ENCODE results near the gene TUBB4A.

TUBB4A gene

DNA sequence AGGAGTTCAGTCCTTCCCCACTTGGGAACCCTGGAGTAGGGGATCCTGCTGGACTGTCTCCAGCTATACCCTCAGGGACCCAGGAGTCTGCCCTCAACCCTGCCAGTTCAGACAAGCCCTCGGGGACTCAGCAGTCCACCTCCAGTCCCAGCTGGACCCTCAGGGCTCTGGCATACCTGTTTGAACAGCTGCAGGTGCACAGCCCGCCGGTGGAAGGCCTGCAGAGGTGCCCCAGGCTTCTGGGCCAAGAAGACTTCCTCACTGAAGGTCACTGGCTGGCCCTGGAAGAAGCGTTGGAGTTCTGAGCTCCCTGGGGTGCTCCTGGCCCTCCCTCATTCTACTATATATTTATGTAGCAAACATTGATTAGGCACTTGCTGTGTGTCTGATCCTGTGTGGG, 29.4 kb downstream of the TUBB4A start:
- Mint-ChIP-seq H3K4me3 (no peak overlapping the region), H3K27me3 (ENCODE audit: low read depth) (peaks cover 47% of the 10 kb centered on the region), H3K9me3 (no peaks in the 10 kb centered on the region), H3K36me3 (ENCODE audit: low read depth) (no peaks in the 10 kb centered on the region), H3K27ac (no peak overlapping the region), H3K4me1 (no peaks in the 10 kb centered on the region)
- TF ChIP-seq, protein P1, sequence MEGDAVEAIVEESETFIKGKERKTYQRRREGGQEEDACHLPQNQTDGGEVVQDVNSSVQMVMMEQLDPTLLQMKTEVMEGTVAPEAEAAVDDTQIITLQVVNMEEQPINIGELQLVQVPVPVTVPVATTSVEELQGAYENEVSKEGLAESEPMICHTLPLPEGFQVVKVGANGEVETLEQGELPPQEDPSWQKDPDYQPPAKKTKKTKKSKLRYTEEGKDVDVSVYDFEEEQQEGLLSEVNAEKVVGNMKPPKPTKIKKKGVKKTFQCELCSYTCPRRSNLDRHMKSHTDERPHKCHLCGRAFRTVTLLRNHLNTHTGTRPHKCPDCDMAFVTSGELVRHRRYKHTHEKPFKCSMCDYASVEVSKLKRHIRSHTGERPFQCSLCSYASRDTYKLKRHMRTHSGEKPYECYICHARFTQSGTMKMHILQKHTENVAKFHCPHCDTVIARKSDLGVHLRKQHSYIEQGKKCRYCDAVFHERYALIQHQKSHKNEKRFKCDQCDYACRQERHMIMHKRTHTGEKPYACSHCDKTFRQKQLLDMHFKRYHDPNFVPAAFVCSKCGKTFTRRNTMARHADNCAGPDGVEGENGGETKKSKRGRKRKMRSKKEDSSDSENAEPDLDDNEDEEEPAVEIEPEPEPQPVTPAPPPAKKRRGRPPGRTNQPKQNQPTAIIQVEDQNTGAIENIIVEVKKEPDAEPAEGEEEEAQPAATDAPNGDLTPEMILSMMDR (IDR thresholded peaks at IDR 0.05; ENCODE audit: unreplicated experiment in 3 of 3), result no peak

DNA sequence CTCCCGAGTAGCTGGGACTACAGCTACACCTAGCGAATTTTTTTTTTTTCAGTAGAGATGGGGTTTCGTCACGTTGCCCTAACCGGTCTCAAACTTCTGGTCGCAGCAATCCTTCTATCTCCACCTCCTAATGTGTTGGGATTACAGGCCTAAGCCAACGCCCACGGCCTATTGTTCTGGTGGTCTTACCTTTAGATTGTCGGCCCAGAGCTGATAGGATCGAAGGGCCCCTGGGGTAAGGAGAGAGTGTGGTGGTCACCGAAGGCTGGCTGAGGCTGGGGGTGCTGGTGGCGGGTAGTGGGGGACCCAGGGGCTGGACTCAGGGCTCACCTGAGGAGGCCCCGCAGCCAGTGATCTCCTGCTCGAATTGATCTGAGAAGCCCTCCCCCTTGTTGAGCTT, 31.0 kb downstream of the TUBB4A start:
- no peaks in the 10 kb centered on the region for H3K9me3 Mint-ChIP-seq
- H3K4me3 Mint-ChIP-seq, result no peak overlapping the region
- H3K36me3 Mint-ChIP-seq (ENCODE audit: low read depth), result no peaks in the 10 kb centered on the region
- H3K27me3 Mint-ChIP-seq (ENCODE audit: low read depth), result peaks cover 56% of the 10 kb centered on the region
- H3K27ac Mint-ChIP-seq, result no peak overlapping the region
- TF ChIP-seq, protein P1 (IDR thresholded peaks at IDR 0.05; ENCODE audit: unreplicated experiment in 3 of 3), result no peak
- H3K4me1 Mint-ChIP-seq, result no peaks in the 10 kb centered on the region

DNA sequence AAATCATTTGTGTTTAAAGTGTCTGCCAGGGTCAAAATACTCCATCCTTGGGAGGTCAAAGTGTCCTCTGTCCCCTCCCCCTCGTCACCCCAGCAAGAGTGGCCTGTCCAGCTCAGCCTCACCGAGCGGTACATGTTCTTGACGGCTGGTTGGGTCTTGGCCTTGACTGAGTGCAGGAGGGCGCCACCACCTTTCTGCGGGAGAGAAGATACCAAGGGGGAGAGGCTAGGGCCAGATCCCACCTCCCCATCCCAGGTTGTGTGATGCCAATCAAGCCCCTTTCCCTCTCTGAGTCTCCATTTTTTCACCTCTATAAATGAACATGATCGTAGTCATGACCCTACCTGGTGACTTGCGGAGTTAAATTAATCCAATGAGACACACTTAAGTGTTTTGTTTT, 31.9 kb downstream of the TUBB4A start:
- Mint-ChIP-seq H3K27ac (no peak overlapping the region), H3K36me3 (ENCODE audit: low read depth) (no peaks in the 10 kb centered on the region), H3K4me1 (no peaks in the 10 kb centered on the region), H3K4me3 (no peak overlapping the region), H3K9me3 (no peaks in the 10 kb centered on the region), H3K27me3 (ENCODE audit: low read depth) (peaks cover 56% of the 10 kb centered on the region)
- TF ChIP-seq, protein P1 (IDR thresholded peaks at IDR 0.05; ENCODE audit: unreplicated experiment in 3 of 3), result no peak

DNA sequence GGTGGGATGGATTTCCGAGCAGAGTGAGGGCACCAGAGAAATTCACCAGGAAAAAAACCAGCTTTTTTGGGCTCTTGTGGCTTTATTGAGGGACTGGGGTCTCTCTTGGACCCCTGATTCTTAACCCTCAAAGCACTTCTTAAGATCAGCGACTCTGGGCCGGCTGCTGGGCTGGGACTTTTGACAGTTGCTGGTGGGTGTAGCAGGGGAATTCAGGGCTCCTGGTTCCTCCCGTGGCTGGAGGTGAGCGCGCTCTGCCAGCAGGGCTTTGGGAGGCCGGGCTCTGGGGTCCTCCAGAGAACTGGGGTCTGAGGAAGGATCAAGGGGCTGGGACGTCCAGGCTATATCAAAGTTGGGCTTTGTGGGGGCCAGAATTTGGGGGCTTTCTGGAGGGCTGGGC, 34.7 kb downstream of the TUBB4A start:
- Mint-ChIP-seq H3K27me3 (ENCODE audit: low read depth) (peaks cover 68% of the 10 kb centered on the region), H3K9me3 (no peaks in the 10 kb centered on the region), H3K4me3 (peak overlapping the region in 1 of 3 experiments; percentile 22), H3K27ac (no peak overlapping the region), H3K36me3 (ENCODE audit: low read depth) (no peaks in the 10 kb centered on the region), H3K4me1 (no peaks in the 10 kb centered on the region)
- TF ChIP-seq, protein P1 (IDR thresholded peaks at IDR 0.05; ENCODE audit: unreplicated experiment in 3 of 3), result no peak

DNA sequence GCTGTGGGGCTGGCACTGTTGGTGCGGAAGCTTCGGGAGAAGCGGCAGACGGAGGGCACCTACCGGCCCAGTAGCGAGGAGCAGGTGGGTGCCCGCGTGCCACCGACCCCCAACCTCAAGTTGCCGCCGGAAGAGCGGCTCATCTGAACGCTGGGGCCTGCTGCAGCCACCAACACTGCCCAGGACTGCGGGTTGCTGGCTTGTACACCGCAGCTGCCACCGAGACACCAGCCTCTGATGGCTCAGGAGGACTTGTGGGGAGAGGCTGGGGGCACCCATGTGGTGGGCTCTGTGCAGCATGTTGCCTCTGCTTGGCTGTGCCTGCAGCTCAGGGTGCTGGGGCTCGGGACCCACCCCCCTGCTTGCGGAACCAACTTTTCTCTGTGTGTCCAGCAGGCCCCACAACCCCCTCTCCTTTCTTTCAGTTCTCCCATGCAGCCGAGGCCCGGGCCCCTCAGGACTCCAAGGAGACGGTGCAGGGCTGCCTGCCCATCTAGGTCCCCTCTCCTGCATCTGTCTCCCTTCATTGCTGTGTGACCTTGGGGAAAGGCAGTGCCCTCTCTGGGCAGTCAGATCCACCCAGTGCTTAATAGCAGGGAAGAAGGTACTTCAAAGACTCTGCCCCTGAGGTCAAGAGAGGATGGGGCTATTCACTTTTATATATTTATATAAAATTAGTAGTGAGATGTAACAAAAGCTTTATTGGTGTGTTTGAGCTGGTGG, 35.4 kb downstream of the TUBB4A start:
- H3K27me3 Mint-ChIP-seq (ENCODE audit: low read depth), result peaks cover 73% of the 10 kb centered on the region
- H3K4me1 Mint-ChIP-seq, result no peaks in the 10 kb centered on the region
- H3K4me3 Mint-ChIP-seq, result no peak overlapping the region
- H3K36me3 Mint-ChIP-seq (ENCODE audit: low read depth), result no peaks in the 10 kb centered on the region
- H3K9me3 Mint-ChIP-seq, result no peaks in the 10 kb centered on the region
- no peak overlapping the region for H3K27ac Mint-ChIP-seq
- TF ChIP-seq, protein P1 (IDR thresholded peaks at IDR 0.05; ENCODE audit: unreplicated experiment in 3 of 3), result no peak

DNA sequence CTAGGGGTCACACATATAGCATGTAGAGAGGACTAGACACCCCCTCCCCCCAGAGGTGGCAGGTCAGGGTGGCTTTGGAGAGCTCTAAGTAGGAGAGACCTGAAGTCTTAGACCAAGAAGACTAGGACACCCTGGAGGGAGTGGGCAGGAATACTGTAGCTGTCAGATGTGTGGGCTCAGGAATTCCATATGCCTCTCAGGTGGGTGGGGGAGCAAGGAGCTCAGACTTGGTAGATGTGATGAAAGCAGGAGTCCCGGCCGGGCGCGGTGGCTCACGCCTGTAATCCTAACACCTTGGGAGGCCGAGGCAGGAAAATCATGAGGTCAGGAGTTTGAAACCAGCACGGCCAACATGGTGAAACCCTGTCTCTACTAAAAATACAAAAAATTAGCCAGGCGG, 36.4 kb downstream of the TUBB4A start:
- H3K9me3 Mint-ChIP-seq, result no peaks in the 10 kb centered on the region
- no peak overlapping the region for H3K27ac Mint-ChIP-seq
- TF ChIP-seq, protein P1 (IDR thresholded peaks at IDR 0.05; ENCODE audit: unreplicated experiment in 3 of 3), result no peak
- no peaks in the 10 kb centered on the region for H3K36me3 Mint-ChIP-seq (ENCODE audit: low read depth)
- H3K4me1 Mint-ChIP-seq, result no peaks in the 10 kb centered on the region
- H3K4me3 Mint-ChIP-seq, result peak overlapping the region in 1 of 3 experiments; percentile 74
- peaks cover 74% of the 10 kb centered on the region for H3K27me3 Mint-ChIP-seq (ENCODE audit: low read depth)
